Glutamatergic neuron (in vitro differentiated cells): Measurements from ENCODE around the gene TNS1. TPM values are rescaled to one million over a fixed set of nuclear protein-coding genes. Genes with fewer than 3 reads are reported as not detected.
"Not testable (repeated sequence)": the region's sequence is repeated elsewhere in the genome, so short reads cannot be mapped to it uniquely, and the experiment has no call there.

Experiments
- DNase-seq: peaks from one replicate; pipeline ENCODE4 v3.0.0; 2022
- H3K27ac Mint-ChIP-seq: one replicate; pipeline ENCODE4 v1.8.0; 2020; ENCODE audit warnings: mild to moderate bottlenecking, mixed read lengths, inconsistent platforms; ENCODE audit not compliant: unreplicated experiment
- H3K27me3 Mint-ChIP-seq: one replicate; pipeline ENCODE4 v1.8.0; 2020; ENCODE audit warnings: mild to moderate bottlenecking, moderate library complexity, mixed read lengths, inconsistent platforms; ENCODE audit not compliant: unreplicated experiment
- H3K36me3 Mint-ChIP-seq: one replicate; pipeline ENCODE4 v1.8.0; 2020; ENCODE audit warnings: mild to moderate bottlenecking, mixed read lengths, inconsistent platforms; ENCODE audit not compliant: unreplicated experiment
- H3K4me1 Mint-ChIP-seq: one replicate; pipeline ENCODE4 v1.8.0; 2020; ENCODE audit warnings: mild to moderate bottlenecking, low read depth, mixed read lengths, inconsistent platforms; ENCODE audit not compliant: unreplicated experiment
- H3K4me3 Mint-ChIP-seq: one replicate; pipeline ENCODE4 v1.8.0; 2020; ENCODE audit warnings: mild to moderate bottlenecking, mixed read lengths, inconsistent platforms; ENCODE audit not compliant: unreplicated experiment
- H3K9me3 Mint-ChIP-seq: one replicate; pipeline ENCODE4 v1.8.0; 2020; ENCODE audit warnings: mild to moderate bottlenecking, moderate library complexity, mixed read lengths, inconsistent platforms; ENCODE audit not compliant: unreplicated experiment
- CTCF ChIP-seq: fragments of 200-600 bp; sonication (generic); IDR thresholded peaks from one replicate; pipeline ENCODE4 v1.5.0; 2021; ENCODE audit not compliant: partially characterized antibody, unreplicated experiment
- long read RNA-seq: library from polyadenylated mRNA; unstranded; transcript quantifications from one replicate; pipeline ENCODE4 v2.0.0, GENCODE V29; 2020; ENCODE audit not compliant: unreplicated experiment
- total RNA-seq: library from RNA; stranded (reverse); fragmentation: NEBNext Ultra II Directional; extraction: Animal tissue kit (Norgen Biotek cat#: 25700); gene quantifications from one replicate; pipeline ENCODE4 v1.2.1, GENCODE V29; 2021; ENCODE audit not compliant: unreplicated experiment

The TNS1 gene
- 3.2 TPM for total RNA-seq
- long read RNA-seq, result 0 reads

GRCh38 chr2:218002845-218003180, at the start of gene TNS1:
TSS of gene TNS1 (minus strand) at chr2:218002995. CDS start at chr2:218002872, 123 bp downstream.
- Mint-ChIP-seq H3K27ac (no peak within 1 kb of the TSS), H3K27me3 (peaks cover 15% of the 10 kb centered on the region)
- no peak for TF ChIP-seq CTCF

GRCh38 chr2:218051903-218052302, 49.1 kb upstream of the TNS1 start:
- H3K27ac Mint-ChIP-seq, result no peak overlapping the region
- DNase-seq, result no peak

More at GRCh38 chr2:218002845-218003180, at the start of gene TNS1:
- H3K9me3 Mint-ChIP-seq, result peaks cover 1% of the 10 kb centered on the region
- no peak within 1 kb of the TSS for H3K4me3 Mint-ChIP-seq
- H3K4me1 Mint-ChIP-seq, result peaks cover 5% of the 10 kb centered on the region
- peak; percentile 77 for DNase-seq
- H3K36me3 Mint-ChIP-seq, result no peaks in the 10 kb centered on the region

GRCh38 chr2:218047536-218048225, 44.9 kb upstream of the TNS1 start:
- TF ChIP-seq CTCF, result no peak
- DNase-seq, result no peak
- Mint-ChIP-seq H3K27me3 (peaks cover 2% of the 10 kb centered on the region), H3K4me3 (no peak overlapping the region), H3K4me1 (no peaks in the 10 kb centered on the region), H3K36me3 (peaks cover 5% of the 10 kb centered on the region), H3K9me3 (no peaks in the 10 kb centered on the region), H3K27ac (no peak overlapping the region)

More at GRCh38 chr2:218051903-218052302, 49.1 kb upstream of the TNS1 start:
- peaks cover 4% of the 10 kb centered on the region for H3K27me3 Mint-ChIP-seq
- no peaks in the 10 kb centered on the region for H3K4me1 Mint-ChIP-seq
- H3K36me3 Mint-ChIP-seq, result peaks cover 5% of the 10 kb centered on the region
- no peak for TF ChIP-seq CTCF
- no peak overlapping the region for H3K4me3 Mint-ChIP-seq
- H3K9me3 Mint-ChIP-seq, result no peaks in the 10 kb centered on the region

- Mint-ChIP-seq H3K4me3 (no peak overlapping the region), H3K36me3 (peaks cover 5% of the 10 kb centered on the region), H3K27ac (no peak overlapping the region), H3K4me1 (no peaks in the 10 kb centered on the region), H3K27me3 (peaks cover 2% of the 10 kb centered on the region), H3K9me3 (no peaks in the 10 kb centered on the region)
- DNase-seq, result no peak
- no peak for TF ChIP-seq CTCF
Measured at GRCh38 chr2:218046238-218046637, 43.4 kb upstream of the TNS1 start.

- not testable (repeated sequence) for H3K4me1 Mint-ChIP-seq, H3K36me3 Mint-ChIP-seq, DNase-seq, H3K4me3 Mint-ChIP-seq, H3K9me3 Mint-ChIP-seq, H3K27me3 Mint-ChIP-seq, H3K27ac Mint-ChIP-seq
Measured at GRCh38 chr2:218044599-218044998, 41.8 kb upstream of the TNS1 start.
